H1 (cell line): ENCODE data around the gene BBS2. TPM values are rescaled to one million over a fixed set of nuclear protein-coding genes. Genes with fewer than 3 reads are reported as not detected.

Experiments used
- CTCF ChIA-PET: fragments of 300-600 bp; sonication (Branson Sonifier 250); formaldehyde crosslinking; loops from one replicate; lab custom pipeline; 2021; ENCODE audit not compliant: partially characterized antibody; lab: Charles Lee
- POLR2A ChIA-PET: fragments of 300-600 bp; sonication (Branson Sonifier 250); formaldehyde crosslinking; loops from one replicate; lab custom pipeline; 2021; ENCODE audit warnings: inconsistent platforms; ENCODE audit not compliant: partially characterized antibody; lab: Charles Lee
- DNase-seq, 2 experiments: peaks; one replicate each; pipeline versions ENCODE4 v3.0.0 to v3.0.0-alpha.2; 2010 to 2022; ENCODE audit warnings: low spot score in 2 of 2, low read depth in 1 of 2, mixed read lengths in 1 of 2
- FAIRE-seq: peaks from 2 replicates; lab custom pipeline; 2011; peaks lifted over from hg19 to GRCh38; lab: Jason Lieb, UNC
- H2AFZ ChIP-seq: 2 replicates; pipeline ENCODE4 v1.8.1; 2012; ENCODE audit warnings: low read length, inconsistent platforms
- H2AK5ac ChIP-seq: 2 replicates; pipeline ENCODE4 v1.6.1; 2013; ENCODE audit warnings: low read depth, low read length
- H2BK120ac ChIP-seq: replicated peaks from 2 replicates; pipeline ENCODE3; 2013; ENCODE audit warnings: low read depth, low read length, inconsistent platforms
- H2BK12ac ChIP-seq: 2 replicates; pipeline ENCODE4 v1.6.1; 2013; ENCODE audit warnings: low read depth, low read length
- H2BK15ac ChIP-seq: 2 replicates; pipeline ENCODE4 v1.6.1; 2013; ENCODE audit warnings: low read length
- H2BK20ac ChIP-seq: 2 replicates; pipeline ENCODE4 v1.6.1; 2013; ENCODE audit warnings: low read length
- H2BK5ac ChIP-seq: 2 replicates; pipeline ENCODE4 v1.6.1; 2013; ENCODE audit warnings: low read depth, low read length
- H3K14ac ChIP-seq: 2 replicates; pipeline ENCODE4 v1.6.1; 2013; ENCODE audit warnings: inconsistent platforms; ENCODE audit not compliant: insufficient read length
- H3K18ac ChIP-seq: 2 replicates; pipeline ENCODE4 v1.6.1; 2013; ENCODE audit warnings: low read length; ENCODE audit errors: extremely low read depth
- H3K23ac ChIP-seq: 2 replicates; pipeline ENCODE4 v1.6.1; 2013; ENCODE audit warnings: inconsistent platforms; ENCODE audit not compliant: insufficient read length
- H3K23me2 ChIP-seq: 2 replicates; pipeline ENCODE4 v1.6.1; 2013; ENCODE audit warnings: low read depth, low read length
- H3K27ac ChIP-seq: 2 replicates; pipeline ENCODE4 v1.6.1; 2011; ENCODE audit warnings: low read depth, low read length, inconsistent platforms
- H3K27me3 ChIP-seq, 4 experiments: replicated peaks in 1 of 4; 1 replicate in 1 of 4; 2 replicates in 3 of 4; pipeline versions ENCODE4 v1.6.1 to v1.8.1; 2011 to 2013; ENCODE audit warnings: low read length in 3 of 4, mild to moderate bottlenecking in 3 of 4, inconsistent platforms in 2 of 4, mixed read lengths in 2 of 4, moderate library complexity in 1 of 4; ENCODE audit not compliant: control insufficient read depth in 3 of 4, insufficient read depth in 3 of 4; ENCODE audit errors: extremely low read depth in 1 of 4
- H3K36me3 ChIP-seq, 4 experiments: 2 replicates each; pipeline versions ENCODE4 v1.6.1 to v1.8.1; 2011 to 2013; ENCODE audit warnings: mild to moderate bottlenecking in 4 of 4, low read length in 3 of 4, moderate library complexity in 2 of 4, control low read depth in 1 of 4, inconsistent platforms in 1 of 4; ENCODE audit not compliant: insufficient read depth in 4 of 4, control insufficient read depth in 2 of 4
- H3K4ac ChIP-seq: replicated peaks from 2 replicates; pipeline ENCODE3; 2013; ENCODE audit warnings: low read length, low read depth, mixed read lengths, inconsistent platforms; ENCODE audit not compliant: insufficient read length
- H3K4me1 ChIP-seq, 4 experiments: replicated peaks in 1 of 4; 1 replicate in 1 of 4; 2 replicates in 3 of 4; pipeline versions ENCODE4 v1.6.1 to v1.8.1; 2011 to 2013; ENCODE audit warnings: low read length in 3 of 4, inconsistent platforms in 2 of 4, mixed read lengths in 1 of 4; ENCODE audit not compliant: insufficient read depth in 4 of 4, control insufficient read depth in 3 of 4
- H3K4me2 ChIP-seq, 2 experiments: 2 replicates each; pipeline versions ENCODE4 v1.6.1 to v1.8.1; 2011 to 2013; ENCODE audit warnings: low read depth in 2 of 2, low read length in 2 of 2, control low read depth in 1 of 2, inconsistent platforms in 1 of 2, mild to moderate bottlenecking in 1 of 2; ENCODE audit not compliant: insufficient read depth in 1 of 2
- H3K4me3 ChIP-seq, 4 experiments: fragments of 200-600, 300-600 bp in 1 of 4; sonication (generic), shearing (Covaris generic), sonication (Bioruptor Twin) in 1 of 4; 2 replicates each; pipeline versions ENCODE4 v1.5.1 to v1.8.1; 2011 to 2016; ENCODE audit warnings: low read length in 4 of 4, low read depth in 3 of 4, control low read depth in 2 of 4, inconsistent platforms in 2 of 4, mild to moderate bottlenecking in 2 of 4, mixed read lengths in 1 of 4, moderate library complexity in 1 of 4; ENCODE audit not compliant: insufficient read depth in 2 of 4; ENCODE audit errors: extremely low read depth in 1 of 4
- H3K56ac ChIP-seq: replicated peaks from 2 replicates; pipeline ENCODE3; 2013; ENCODE audit warnings: low read depth, mild to moderate bottlenecking, mixed read lengths, low read length, inconsistent platforms; ENCODE audit not compliant: insufficient read length
- H3K79me1 ChIP-seq: 2 replicates; pipeline ENCODE4 v1.6.1; 2013; ENCODE audit warnings: low read depth, low read length, control low read depth
- H3K79me2 ChIP-seq, 2 experiments: 2 replicates each; pipeline versions ENCODE4 v1.6.1 to v1.8.1; 2012 to 2013; ENCODE audit warnings: low read length in 2 of 2, mild to moderate bottlenecking in 2 of 2, inconsistent platforms in 1 of 2; ENCODE audit not compliant: insufficient read depth in 2 of 2, control insufficient read depth in 1 of 2
- H3K9ac ChIP-seq, 4 experiments: replicated peaks in 1 of 4; 1 replicate in 1 of 4; 2 replicates in 3 of 4; pipeline versions ENCODE4 v1.6.1 to v1.8.1; 2011 to 2013; ENCODE audit warnings: low read depth in 3 of 4, low read length in 3 of 4, control low read depth in 2 of 4, mild to moderate bottlenecking in 2 of 4, moderate library complexity in 2 of 4, inconsistent platforms in 1 of 4; ENCODE audit errors: extremely low read depth in 1 of 4
- H3K9me3 ChIP-seq, 2 experiments: 2 replicates each; pipeline versions ENCODE4 v1.6.1 to v1.8.1; 2012 to 2013; ENCODE audit warnings: mild to moderate bottlenecking in 2 of 2, moderate library complexity in 2 of 2, control low read depth in 1 of 2, inconsistent platforms in 1 of 2, low read depth in 1 of 2, low read length in 1 of 2, mixed read lengths in 1 of 2; ENCODE audit not compliant: insufficient read depth in 2 of 2
- H4K20me1 ChIP-seq, 2 experiments: replicated peaks in 1 of 2; 2 replicates each; pipeline versions ENCODE3 to v1.8.1; 2011 to 2013; ENCODE audit warnings: inconsistent platforms in 2 of 2, low read length in 2 of 2, mild to moderate bottlenecking in 1 of 2; ENCODE audit not compliant: insufficient read depth in 2 of 2, control insufficient read depth in 1 of 2
- H4K5ac ChIP-seq: 2 replicates; pipeline ENCODE4 v1.6.1; 2013; ENCODE audit warnings: low read length, low read depth, mixed read lengths, inconsistent platforms; ENCODE audit not compliant: insufficient read length
- H4K8ac ChIP-seq: 2 replicates; pipeline ENCODE4 v1.8.0; 2013; ENCODE audit warnings: mild to moderate bottlenecking, moderate library complexity, low read length, inconsistent platforms; ENCODE audit not compliant: insufficient read depth; ENCODE audit errors: extremely low read depth
- H4K91ac ChIP-seq: replicated peaks from 2 replicates; pipeline ENCODE3; 2013; ENCODE audit warnings: low read length, mixed read lengths, inconsistent platforms; ENCODE audit not compliant: insufficient read length
- CBX8 ChIP-seq: fragments of 300-800, 300-1000 bp; sonication (generic); IDR thresholded peaks from 2 replicates; pipeline ENCODE4 v1.7.1; 2016; ENCODE audit warnings: low read depth, low read length, borderline replicate concordance
- CHD1 ChIP-seq: IDR thresholded peaks from 2 replicates; pipeline ENCODE4 v1.6.1; 2012; ENCODE audit warnings: low read depth, low read length, improper control_type of control experiment
- CTBP2 ChIP-seq: IDR thresholded peaks from 2 replicates; pipeline ENCODE4 v1.7.0; 2011; ENCODE audit warnings: borderline replicate concordance, mild to moderate bottlenecking, moderate library complexity, mixed read lengths, low read length; ENCODE audit not compliant: insufficient read depth, insufficient read length
- GTF2F1 ChIP-seq: IDR thresholded peaks from 2 replicates; pipeline ENCODE4 v1.6.1; 2012; ENCODE audit warnings: low read depth, low read length, improper control_type of control experiment, borderline replicate concordance
- KDM1A ChIP-seq: fragments of 200-600, 300-600 bp; sonication (generic); IDR thresholded peaks from 2 replicates; pipeline ENCODE4 v1.7.1; 2016; ENCODE audit warnings: mild to moderate bottlenecking, low read length, borderline replicate concordance
- RAD21 ChIP-seq, 2 experiments: IDR thresholded peaks in 1 of 2; conservative IDR thresholded peaks in 1 of 2; 2 replicates each; pipeline ENCODE4 v1.6.1; 2011; ENCODE audit warnings: low read depth in 2 of 2, low read length in 2 of 2, improper control_type of control experiment in 1 of 2, inconsistent platforms in 1 of 2, mild to moderate bottlenecking in 1 of 2, moderate library complexity in 1 of 2
- SIX5 ChIP-seq: IDR thresholded peaks from 2 replicates; pipeline ENCODE4 v1.6.1; 2011; ENCODE audit warnings: mild to moderate bottlenecking, low read depth, low read length
- SP1 ChIP-seq: IDR thresholded peaks from 2 replicates; pipeline ENCODE4 v1.6.1; 2011; ENCODE audit warnings: low read depth, low read length
- WGBS, 2 experiments: shearing (Covaris generic) in 1 of 2; methylation state at CpG; one replicate each; pipeline versions ENCODE4 v1.1.6 to v1.1.7; 2013 to 2015; ENCODE audit warnings: low lambda C conversion rate in 2 of 2, mixed read lengths in 2 of 2, inconsistent platforms in 1 of 2, low coverage in 1 of 2, missing lambda C conversion rate in 1 of 2; ENCODE audit not compliant: insufficient replicate concordance in 2 of 2, insufficient coverage in 1 of 2, insufficient read length in 1 of 2; ENCODE audit errors: extremely low coverage in 1 of 2, missing lambda C conversion rate in 1 of 2; 5-methylcytosine and 5-hydroxymethylcytosine counted together
- polyA plus RNA-seq, 7 experiments: library from polyadenylated mRNA; depleted of rRNA in 3 of 7; stranded (reverse) in 5 of 7; unstranded in 2 of 7; fragments of >200 nt in 5 of 7; fragments of 200-250 nt in 2 of 7; gene quantifications; 1 replicate in 5 of 7; 2 replicates in 1 of 7; 4 replicates in 1 of 7; pipeline versions ENCODE4 v1.2.1 to v1.2.3, GENCODE V29; 2011 to 2013; ENCODE audit warnings: missing spikeins in 2 of 7, mixed read lengths in 2 of 7
- total RNA-seq: library from RNA; stranded (reverse); fragmentation: NEBNext Ultra II Directional; extraction: Animal tissue kit (Norgen Biotek cat#: 25700); gene quantifications from 2 replicates; pipeline ENCODE4 v1.2.1, GENCODE V29; 2021

The BBS2 gene
- total and polyA plus RNA-seq, 2 of the 8 experiments (the other 6 are each of a cell fraction or from before 2014, with no cell fraction given), result 12.3 to 15.1 TPM

GRCh38 chr16:56560447-56560846 is 40.6 kb upstream of the BBS2 start:
- H2BK12ac ChIP-seq, result no peak overlapping the region
- H3K23ac ChIP-seq, result no peak overlapping the region
- H3K4me3 ChIP-seq, result no peak overlapping the region
- H2AK5ac ChIP-seq, result no peak overlapping the region
- H3K4ac ChIP-seq, result no peak overlapping the region
- H2AFZ ChIP-seq, result no peak overlapping the region
- no peak overlapping the region for H3K9ac ChIP-seq
- H3K79me2 ChIP-seq, result no peaks in the 10 kb centered on the region
- H3K56ac ChIP-seq, result no peak overlapping the region
- H2BK5ac ChIP-seq, result no peak overlapping the region
- no peak for FAIRE-seq
- H3K27me3 ChIP-seq, result no peaks in the 10 kb centered on the region
- peaks cover 0 to 3% of the 10 kb centered on the region in 2 experiments for H4K20me1 ChIP-seq
- H4K91ac ChIP-seq, result no peak overlapping the region
- H2BK120ac ChIP-seq, result no peak overlapping the region
- H3K18ac ChIP-seq, result no peak overlapping the region
- POLR2A ChIA-PET, result interaction anchor here (0.9 kb wide), 1 partner anchor 96 kb away, joined by 3 read pairs; no protein-coding TSS in a partner anchor
- WGBS, 2 experiments, result 55% methylated on average over 1 of the region's 1 CpG; no CpG with 5 or more reads in 1 of the 2 experiments
- no peak overlapping the region for H4K5ac ChIP-seq
- no peak overlapping the region for H2BK15ac ChIP-seq
- TF ChIP-seq CHD1 (no peak), CTBP2 (no peak), RAD21 (IDR thresholded peaks at IDR 0.05 in 1 of 2, conservative IDR thresholded peaks at IDR 0.05 in 1 of 2; ENCODE audit: low read depth in 2 of 2, low read length in 2 of 2) (no peak), KDM1A (no peak), CBX8 (no peak), SP1 (no peak), GTF2F1 (no peak), SIX5 (no peak)
- H3K79me1 ChIP-seq, result no peaks in the 10 kb centered on the region
- H3K14ac ChIP-seq, result no peak overlapping the region
- no peak overlapping the region for H3K27ac ChIP-seq
- H4K8ac ChIP-seq, result no peak overlapping the region
- no peaks in the 10 kb centered on the region for H3K4me1 ChIP-seq
- H3K23me2 ChIP-seq, result peaks cover 2% of the 10 kb centered on the region; the same call in 1 of the 2 replicates
- DNase-seq, result no peak
- no peaks in the 10 kb centered on the region for H3K9me3 ChIP-seq
- H3K4me2 ChIP-seq, result no peak overlapping the region
- no peaks in the 10 kb centered on the region for H3K36me3 ChIP-seq
- CTCF ChIA-PET, result interaction anchor here (0.8 to 1.6 kb wide), 5 partner anchors 16 to 142 kb away, joined by 3 to 5 read pairs (median 3); no protein-coding TSS in a partner anchor
- H2BK20ac ChIP-seq, result no peak overlapping the region
